Measurements from ENCODE around the gene PHAF1.

Gene PHAF1

DNA sequence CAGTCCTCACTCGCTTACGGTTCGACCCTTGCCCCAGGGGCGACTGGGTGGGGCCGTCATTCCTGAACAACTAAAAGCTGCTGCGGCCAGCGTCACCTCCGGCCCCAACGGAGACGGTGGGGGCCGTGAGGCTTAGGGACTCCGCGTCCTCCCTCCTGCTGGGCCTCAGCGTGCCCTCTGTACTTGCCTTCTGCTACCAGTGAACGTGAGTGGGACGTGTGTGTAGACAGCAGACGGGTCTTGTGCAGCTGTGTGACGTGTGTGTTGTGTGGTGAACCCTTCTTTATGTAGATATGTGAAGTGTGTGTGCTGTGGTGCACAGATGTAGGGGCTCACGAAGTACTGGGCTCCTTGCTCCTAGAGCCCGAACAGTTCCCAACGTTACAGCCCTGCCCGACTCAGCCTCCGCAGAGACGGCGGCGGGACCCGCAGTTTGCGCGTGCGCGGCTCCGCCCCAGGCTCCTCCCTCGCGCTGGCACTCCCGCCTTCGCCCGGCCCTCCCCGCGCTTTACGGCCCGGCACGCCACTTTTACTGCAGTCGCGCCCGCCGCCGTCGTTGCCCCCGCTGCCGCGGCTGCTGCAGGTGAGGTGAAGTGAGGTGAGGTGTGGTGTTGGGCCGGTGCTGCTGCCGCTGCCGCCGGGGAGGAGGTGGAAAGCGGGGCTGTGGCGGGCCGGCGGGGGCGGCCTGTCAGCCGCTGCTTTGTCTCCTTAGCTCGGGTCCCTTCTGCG lies at the start of gene PHAF1:
Gene PHAF1, plus strand, starts transcription at position 535 of the 729 bp plus-strand sequence. CDS start 235 bp downstream, outside the sequence.
- DNase-seq: peak; percentile 81

GRCh38 chr16:67063008-67063407 lies 46.7 kb upstream of the PHAF1 start:
- no peak for DNase-seq

GRCh38 chr16:67068212-67068753 lies 41.5 kb upstream of the PHAF1 start:
- no peak for DNase-seq

- DNase-seq: no peak
These were observed 38.2 kb upstream of the PHAF1 start for GRCh38 chr16:67071476-67072048.

- no peak for DNase-seq
These were observed 34.4 kb upstream of the PHAF1 start for GRCh38 chr16:67075331-67075730.

GRCh38 chr16:67077871-67078270 lies 31.9 kb upstream of the PHAF1 start:
- no peak for DNase-seq

DNA sequence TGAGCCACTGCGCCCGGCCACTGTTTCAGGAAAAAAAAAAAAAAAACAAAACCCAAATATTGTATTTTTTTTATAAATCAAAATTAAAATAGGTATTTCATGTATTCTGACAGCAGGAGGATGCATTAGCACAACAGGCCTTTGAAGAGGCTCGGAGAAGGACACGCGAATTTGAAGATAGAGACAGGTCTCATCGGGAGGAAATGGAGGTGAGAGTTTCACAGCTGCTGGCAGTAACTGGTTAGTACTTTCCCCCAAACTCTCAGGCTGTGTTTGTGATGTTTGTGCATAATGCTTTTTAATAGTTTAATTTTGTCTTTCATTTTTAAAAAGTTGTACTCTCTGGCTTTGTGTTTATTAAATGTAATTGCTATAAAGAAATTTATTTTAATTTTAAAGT lies 27.6 kb upstream of the PHAF1 start:
- DNase-seq: no peak

DNA sequence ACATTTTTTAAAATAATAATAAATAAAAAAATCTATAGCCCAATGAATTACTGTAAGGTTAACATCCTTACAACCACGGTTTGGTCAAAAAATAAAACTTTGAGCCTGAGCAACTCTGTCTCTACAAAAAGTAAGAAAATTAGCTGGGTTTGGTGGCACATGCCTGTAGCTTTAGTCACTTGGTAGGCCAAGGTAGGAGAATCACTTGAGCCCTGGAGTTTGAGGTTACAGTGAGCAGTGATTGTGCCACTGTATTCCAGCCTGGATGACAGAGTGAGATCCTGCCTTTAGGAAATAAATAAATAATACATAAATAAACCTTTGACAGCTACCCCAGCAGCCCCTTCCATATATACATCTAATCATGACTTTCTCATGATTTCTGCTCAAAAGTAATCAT lies 26.9 kb upstream of the PHAF1 start:
- no peak for DNase-seq

- DNase-seq: no peak
These were observed 25.3 kb upstream of the PHAF1 start for GRCh38 chr16:67084345-67085028.

DNA sequence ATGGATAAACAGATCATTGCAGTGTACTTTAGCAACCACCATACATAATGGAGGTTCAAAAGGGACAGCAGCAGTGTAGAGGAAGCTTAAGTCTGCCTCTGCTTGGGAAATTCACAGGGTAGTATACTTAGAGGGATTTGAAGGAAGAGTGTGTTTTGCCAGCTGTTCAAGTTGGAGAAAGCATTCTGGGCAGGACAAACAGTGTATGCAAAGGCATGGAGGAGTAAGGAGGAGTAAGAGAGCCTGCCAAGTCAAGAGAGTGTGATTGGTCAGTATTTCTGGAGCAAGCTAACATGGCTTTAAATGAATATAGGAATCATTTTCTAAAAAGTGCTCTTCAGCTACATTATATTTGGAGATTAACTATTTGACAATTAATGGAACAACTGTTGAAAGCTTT lies 22.9 kb upstream of the PHAF1 start:
- no peak for DNase-seq

GRCh38 chr16:67087291-67087690 lies 22.4 kb upstream of the PHAF1 start:
- DNase-seq: no peak

DNA sequence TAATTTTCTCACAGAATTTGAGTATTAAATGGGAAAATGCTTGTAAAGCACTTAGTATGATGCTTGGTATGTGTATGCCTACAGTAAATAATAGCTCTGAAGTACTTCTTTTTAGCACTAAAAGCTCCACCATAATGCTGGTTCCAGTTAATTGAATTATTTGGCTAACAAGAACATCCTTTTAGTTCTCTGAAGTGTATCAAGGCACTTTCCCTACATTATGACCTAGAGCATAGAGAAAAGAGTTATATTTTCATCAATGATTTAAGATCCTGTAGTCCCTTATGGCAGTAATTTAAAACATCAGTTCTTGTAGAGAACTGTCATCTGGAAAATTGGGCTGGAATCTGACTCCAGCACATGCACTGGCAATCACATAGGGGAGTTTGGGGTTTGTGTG lies 21.9 kb upstream of the PHAF1 start:
- DNase-seq: peak; percentile 20

GRCh38 chr16:67088551-67088950 lies 21.2 kb upstream of the PHAF1 start:
- DNase-seq: no peak

DNA sequence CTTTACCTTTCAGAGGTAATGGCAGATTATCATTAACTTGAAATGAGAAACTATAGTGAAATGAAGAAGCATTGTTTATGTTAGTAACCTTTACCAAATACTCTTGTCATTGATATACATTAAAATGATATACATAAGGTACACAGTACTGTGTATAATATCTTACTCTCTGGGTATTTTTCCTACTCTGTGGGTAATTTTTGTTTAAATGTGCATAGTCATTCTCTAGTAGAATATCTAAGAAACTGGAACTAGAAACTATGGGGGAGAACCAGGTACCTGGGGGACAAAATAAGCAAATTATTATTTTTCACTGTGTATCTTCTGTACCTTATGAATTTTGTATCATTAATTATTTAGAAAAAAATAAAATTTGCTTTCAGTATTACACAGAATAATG lies 20.6 kb upstream of the PHAF1 start:
- no peak for DNase-seq

GRCh38 chr16:67091906-67092566 lies 17.7 kb upstream of the PHAF1 start:
- DNase-seq: no peak

- DNase-seq: no peak
These were observed 16.5 kb upstream of the PHAF1 start for GRCh38 chr16:67093098-67093726.

GRCh38 chr16:67098599-67098998 lies 11.1 kb upstream of the PHAF1 start:
- DNase-seq: no peak

DNA sequence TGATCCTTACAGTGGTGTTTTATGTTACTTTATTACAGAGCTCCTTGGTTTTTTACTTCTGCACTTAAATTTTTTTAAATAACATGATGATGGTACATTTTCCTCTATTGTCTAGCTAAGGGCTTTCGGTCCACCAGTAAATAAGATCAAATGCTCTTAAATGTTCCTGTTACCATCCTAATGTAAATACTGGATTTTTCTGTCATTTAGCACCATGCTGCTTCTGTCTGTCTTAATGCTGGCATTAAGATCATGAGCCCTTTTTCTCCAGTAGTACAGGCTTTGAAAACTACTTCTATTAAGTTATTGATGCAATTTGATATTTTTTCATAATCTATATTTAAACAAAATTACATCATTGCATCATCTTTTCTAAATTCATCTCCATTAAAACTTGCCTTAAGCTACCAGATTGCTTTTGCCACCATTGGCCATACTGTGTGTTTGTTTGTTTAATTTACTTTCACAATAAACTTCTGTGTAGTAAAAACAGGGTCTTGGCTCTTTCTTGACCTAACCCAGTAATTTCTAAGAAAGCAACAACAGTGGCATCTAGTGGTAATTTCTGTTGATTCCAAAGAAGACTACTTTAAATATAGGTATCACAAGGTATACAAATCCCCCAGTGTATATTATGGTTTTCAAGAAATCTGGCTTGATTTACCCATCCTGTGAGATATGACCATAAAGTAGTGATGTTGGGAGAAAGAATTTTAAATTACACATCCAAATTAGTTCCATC lies 9.0 kb upstream of the PHAF1 start:
- DNase-seq: no peak

DNA sequence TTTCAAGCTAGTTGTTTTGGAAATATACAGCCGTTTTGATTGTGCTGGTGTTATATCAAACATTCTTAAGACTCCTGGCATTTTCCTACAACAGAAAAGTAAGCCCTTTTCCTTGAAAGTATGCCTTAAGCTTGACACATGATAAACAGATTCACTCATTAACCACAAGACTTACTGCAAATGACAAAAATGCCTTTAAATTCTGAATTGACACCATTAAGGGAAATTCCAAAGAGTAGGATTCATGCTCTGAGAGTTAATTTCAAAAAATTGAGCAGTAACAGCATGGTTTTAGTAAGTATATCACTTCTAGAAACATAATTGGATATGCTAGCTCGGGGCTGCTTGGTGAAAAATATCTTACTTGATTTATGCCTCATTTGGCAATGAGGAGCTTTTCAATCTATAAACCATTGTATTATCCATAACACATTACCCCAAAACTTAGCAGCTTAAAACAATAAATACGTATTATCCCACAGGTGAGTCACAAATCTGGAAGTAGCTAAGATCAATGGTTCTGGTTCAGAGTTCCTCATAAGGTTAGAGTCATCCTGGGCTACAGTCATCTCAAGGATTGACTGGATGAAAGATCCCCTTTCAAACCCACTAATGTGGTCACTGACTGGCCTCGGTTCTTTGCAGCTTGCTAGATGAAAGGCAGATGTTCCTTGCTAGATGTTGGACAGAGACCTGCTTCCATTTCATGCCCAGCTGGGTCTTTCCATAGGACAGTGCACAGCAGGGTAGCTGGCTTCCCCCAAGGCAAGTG lies 8.2 kb upstream of the PHAF1 start:
- DNase-seq: no peak

- DNase-seq: no peak
These were observed 5.7 kb upstream of the PHAF1 start for GRCh38 chr16:67104061-67104460.

- DNase-seq: no peak
These were observed 4.9 kb upstream of the PHAF1 start for GRCh38 chr16:67104845-67105244.

Data from NCI-H2227 treated with DMSO at 0.1 percent for 48 hours (cell line).